H1 (cell line): ENCODE results near the gene APOL3. TPM values are rescaled to one million over a fixed set of nuclear protein-coding genes. Genes with fewer than 3 reads are reported as not detected.

Experiments used
- CTCF ChIA-PET: fragments of 300-600 bp; sonication (Branson Sonifier 250); formaldehyde crosslinking; loops from one replicate; lab custom pipeline; 2021; ENCODE audit not compliant: partially characterized antibody; lab: Charles Lee
- POLR2A ChIA-PET: fragments of 300-600 bp; sonication (Branson Sonifier 250); formaldehyde crosslinking; loops from one replicate; lab custom pipeline; 2021; ENCODE audit warnings: inconsistent platforms; ENCODE audit not compliant: partially characterized antibody; lab: Charles Lee
- DNase-seq, 2 experiments: peaks; one replicate each; pipeline versions ENCODE4 v3.0.0 to v3.0.0-alpha.2; 2010 to 2022; ENCODE audit warnings: low spot score in 2 of 2, low read depth in 1 of 2, mixed read lengths in 1 of 2
- FAIRE-seq: peaks from 2 replicates; lab custom pipeline; 2011; peaks lifted over from hg19 to GRCh38; lab: Jason Lieb, UNC
- H2AFZ ChIP-seq: 2 replicates; pipeline ENCODE4 v1.8.1; 2012; ENCODE audit warnings: low read length, inconsistent platforms
- H2AK5ac ChIP-seq: 2 replicates; pipeline ENCODE4 v1.6.1; 2013; ENCODE audit warnings: low read depth, low read length
- H2BK120ac ChIP-seq: replicated peaks from 2 replicates; pipeline ENCODE3; 2013; ENCODE audit warnings: low read depth, low read length, inconsistent platforms
- H2BK12ac ChIP-seq: 2 replicates; pipeline ENCODE4 v1.6.1; 2013; ENCODE audit warnings: low read depth, low read length
- H2BK15ac ChIP-seq: 2 replicates; pipeline ENCODE4 v1.6.1; 2013; ENCODE audit warnings: low read length
- H2BK20ac ChIP-seq: 2 replicates; pipeline ENCODE4 v1.6.1; 2013; ENCODE audit warnings: low read length
- H2BK5ac ChIP-seq: 2 replicates; pipeline ENCODE4 v1.6.1; 2013; ENCODE audit warnings: low read depth, low read length
- H3K14ac ChIP-seq: 2 replicates; pipeline ENCODE4 v1.6.1; 2013; ENCODE audit warnings: inconsistent platforms; ENCODE audit not compliant: insufficient read length
- H3K18ac ChIP-seq: 2 replicates; pipeline ENCODE4 v1.6.1; 2013; ENCODE audit warnings: low read length; ENCODE audit errors: extremely low read depth
- H3K23ac ChIP-seq: 2 replicates; pipeline ENCODE4 v1.6.1; 2013; ENCODE audit warnings: inconsistent platforms; ENCODE audit not compliant: insufficient read length
- H3K23me2 ChIP-seq: 2 replicates; pipeline ENCODE4 v1.6.1; 2013; ENCODE audit warnings: low read depth, low read length
- H3K27ac ChIP-seq: 2 replicates; pipeline ENCODE4 v1.6.1; 2011; ENCODE audit warnings: low read depth, low read length, inconsistent platforms
- H3K27me3 ChIP-seq, 4 experiments: replicated peaks in 1 of 4; 1 replicate in 1 of 4; 2 replicates in 3 of 4; pipeline versions ENCODE4 v1.6.1 to v1.8.1; 2011 to 2013; ENCODE audit warnings: low read length in 3 of 4, mild to moderate bottlenecking in 3 of 4, inconsistent platforms in 2 of 4, mixed read lengths in 2 of 4, moderate library complexity in 1 of 4; ENCODE audit not compliant: control insufficient read depth in 3 of 4, insufficient read depth in 3 of 4; ENCODE audit errors: extremely low read depth in 1 of 4
- H3K36me3 ChIP-seq, 4 experiments: 2 replicates each; pipeline versions ENCODE4 v1.6.1 to v1.8.1; 2011 to 2013; ENCODE audit warnings: mild to moderate bottlenecking in 4 of 4, low read length in 3 of 4, moderate library complexity in 2 of 4, control low read depth in 1 of 4, inconsistent platforms in 1 of 4; ENCODE audit not compliant: insufficient read depth in 4 of 4, control insufficient read depth in 2 of 4
- H3K4ac ChIP-seq: replicated peaks from 2 replicates; pipeline ENCODE3; 2013; ENCODE audit warnings: low read length, low read depth, mixed read lengths, inconsistent platforms; ENCODE audit not compliant: insufficient read length
- H3K4me1 ChIP-seq, 4 experiments: replicated peaks in 1 of 4; 1 replicate in 1 of 4; 2 replicates in 3 of 4; pipeline versions ENCODE4 v1.6.1 to v1.8.1; 2011 to 2013; ENCODE audit warnings: low read length in 3 of 4, inconsistent platforms in 2 of 4, mixed read lengths in 1 of 4; ENCODE audit not compliant: insufficient read depth in 4 of 4, control insufficient read depth in 3 of 4
- H3K4me2 ChIP-seq, 2 experiments: 2 replicates each; pipeline versions ENCODE4 v1.6.1 to v1.8.1; 2011 to 2013; ENCODE audit warnings: low read depth in 2 of 2, low read length in 2 of 2, control low read depth in 1 of 2, inconsistent platforms in 1 of 2, mild to moderate bottlenecking in 1 of 2; ENCODE audit not compliant: insufficient read depth in 1 of 2
- H3K4me3 ChIP-seq, 4 experiments: fragments of 200-600, 300-600 bp in 1 of 4; sonication (generic), shearing (Covaris generic), sonication (Bioruptor Twin) in 1 of 4; 2 replicates each; pipeline versions ENCODE4 v1.5.1 to v1.8.1; 2011 to 2016; ENCODE audit warnings: low read length in 4 of 4, low read depth in 3 of 4, control low read depth in 2 of 4, inconsistent platforms in 2 of 4, mild to moderate bottlenecking in 2 of 4, mixed read lengths in 1 of 4, moderate library complexity in 1 of 4; ENCODE audit not compliant: insufficient read depth in 2 of 4; ENCODE audit errors: extremely low read depth in 1 of 4
- H3K56ac ChIP-seq: replicated peaks from 2 replicates; pipeline ENCODE3; 2013; ENCODE audit warnings: low read depth, mild to moderate bottlenecking, mixed read lengths, low read length, inconsistent platforms; ENCODE audit not compliant: insufficient read length
- H3K79me1 ChIP-seq: 2 replicates; pipeline ENCODE4 v1.6.1; 2013; ENCODE audit warnings: low read depth, low read length, control low read depth
- H3K79me2 ChIP-seq, 2 experiments: 2 replicates each; pipeline versions ENCODE4 v1.6.1 to v1.8.1; 2012 to 2013; ENCODE audit warnings: low read length in 2 of 2, mild to moderate bottlenecking in 2 of 2, inconsistent platforms in 1 of 2; ENCODE audit not compliant: insufficient read depth in 2 of 2, control insufficient read depth in 1 of 2
- H3K9ac ChIP-seq, 4 experiments: replicated peaks in 1 of 4; 1 replicate in 1 of 4; 2 replicates in 3 of 4; pipeline versions ENCODE4 v1.6.1 to v1.8.1; 2011 to 2013; ENCODE audit warnings: low read depth in 3 of 4, low read length in 3 of 4, control low read depth in 2 of 4, mild to moderate bottlenecking in 2 of 4, moderate library complexity in 2 of 4, inconsistent platforms in 1 of 4; ENCODE audit errors: extremely low read depth in 1 of 4
- H3K9me3 ChIP-seq, 2 experiments: 2 replicates each; pipeline versions ENCODE4 v1.6.1 to v1.8.1; 2012 to 2013; ENCODE audit warnings: mild to moderate bottlenecking in 2 of 2, moderate library complexity in 2 of 2, control low read depth in 1 of 2, inconsistent platforms in 1 of 2, low read depth in 1 of 2, low read length in 1 of 2, mixed read lengths in 1 of 2; ENCODE audit not compliant: insufficient read depth in 2 of 2
- H4K20me1 ChIP-seq, 2 experiments: replicated peaks in 1 of 2; 2 replicates each; pipeline versions ENCODE3 to v1.8.1; 2011 to 2013; ENCODE audit warnings: inconsistent platforms in 2 of 2, low read length in 2 of 2, mild to moderate bottlenecking in 1 of 2; ENCODE audit not compliant: insufficient read depth in 2 of 2, control insufficient read depth in 1 of 2
- H4K5ac ChIP-seq: 2 replicates; pipeline ENCODE4 v1.6.1; 2013; ENCODE audit warnings: low read length, low read depth, mixed read lengths, inconsistent platforms; ENCODE audit not compliant: insufficient read length
- H4K8ac ChIP-seq: 2 replicates; pipeline ENCODE4 v1.8.0; 2013; ENCODE audit warnings: mild to moderate bottlenecking, moderate library complexity, low read length, inconsistent platforms; ENCODE audit not compliant: insufficient read depth; ENCODE audit errors: extremely low read depth
- H4K91ac ChIP-seq: replicated peaks from 2 replicates; pipeline ENCODE3; 2013; ENCODE audit warnings: low read length, mixed read lengths, inconsistent platforms; ENCODE audit not compliant: insufficient read length
- CHD1 ChIP-seq: IDR thresholded peaks from 2 replicates; pipeline ENCODE4 v1.6.1; 2012; ENCODE audit warnings: low read depth, low read length, improper control_type of control experiment
- CREB1 ChIP-seq: IDR thresholded peaks from 2 replicates; pipeline ENCODE4 v1.6.1; 2012; ENCODE audit warnings: inconsistent platforms
- EGR1 ChIP-seq: IDR thresholded peaks from 2 replicates; pipeline ENCODE4 v1.6.1; 2011; ENCODE audit warnings: low read depth, low read length, borderline replicate concordance
- GABPA ChIP-seq: IDR thresholded peaks from 2 replicates; pipeline ENCODE4 v1.6.1; 2011; ENCODE audit warnings: mild to moderate bottlenecking, low read length, moderate library complexity, borderline replicate concordance; ENCODE audit not compliant: insufficient read depth
- GTF2F1 ChIP-seq: IDR thresholded peaks from 2 replicates; pipeline ENCODE4 v1.6.1; 2012; ENCODE audit warnings: low read depth, low read length, improper control_type of control experiment, borderline replicate concordance
- HDAC6 ChIP-seq: IDR thresholded peaks from one replicate; pipeline ENCODE4 v1.7.1; 2012; ENCODE audit warnings: low read depth, mild to moderate bottlenecking, inconsistent platforms, low read length, moderate library complexity
- JUN ChIP-seq: IDR thresholded peaks from 2 replicates; pipeline ENCODE4 v1.6.1; 2011; ENCODE audit warnings: low read depth, mild to moderate bottlenecking, improper control_type of control experiment, low read length
- JUND ChIP-seq: IDR thresholded peaks from 2 replicates; pipeline ENCODE4 v1.6.1; 2011; ENCODE audit warnings: mild to moderate bottlenecking, improper control_type of control experiment, low read length
- KDM1A ChIP-seq: fragments of 200-600, 300-600 bp; sonication (generic); IDR thresholded peaks from 2 replicates; pipeline ENCODE4 v1.7.1; 2016; ENCODE audit warnings: mild to moderate bottlenecking, low read length, borderline replicate concordance
- RFX5 ChIP-seq: IDR thresholded peaks from 2 replicates; pipeline ENCODE4 v1.6.1; 2011; ENCODE audit warnings: low read depth, low read length, improper control_type of control experiment, borderline replicate concordance
- SIN3A ChIP-seq, 2 experiments: IDR thresholded peaks in 1 of 2; conservative IDR thresholded peaks in 1 of 2; 2 replicates each; pipeline ENCODE4 v1.6.1; 2011 to 2012; ENCODE audit warnings: low read length in 2 of 2, improper control_type of control experiment in 1 of 2, low read depth in 1 of 2, mild to moderate bottlenecking in 1 of 2
- SP1 ChIP-seq: IDR thresholded peaks from 2 replicates; pipeline ENCODE4 v1.6.1; 2011; ENCODE audit warnings: low read depth, low read length
- SP2 ChIP-seq: IDR thresholded peaks from 2 replicates; pipeline ENCODE4 v1.6.1; 2012; ENCODE audit warnings: mild to moderate bottlenecking, low read length, inconsistent platforms
- SP4 ChIP-seq: IDR thresholded peaks from 2 replicates; pipeline ENCODE4 v1.6.1; 2012; ENCODE audit warnings: low read length, inconsistent platforms
- WGBS, 2 experiments: shearing (Covaris generic) in 1 of 2; methylation state at CpG; one replicate each; pipeline versions ENCODE4 v1.1.6 to v1.1.7; 2013 to 2015; ENCODE audit warnings: low lambda C conversion rate in 2 of 2, mixed read lengths in 2 of 2, inconsistent platforms in 1 of 2, low coverage in 1 of 2, missing lambda C conversion rate in 1 of 2; ENCODE audit not compliant: insufficient replicate concordance in 2 of 2, insufficient coverage in 1 of 2, insufficient read length in 1 of 2; ENCODE audit errors: extremely low coverage in 1 of 2, missing lambda C conversion rate in 1 of 2; 5-methylcytosine and 5-hydroxymethylcytosine counted together
- polyA plus RNA-seq, 7 experiments: library from polyadenylated mRNA; depleted of rRNA in 3 of 7; stranded (reverse) in 5 of 7; unstranded in 2 of 7; fragments of >200 nt in 5 of 7; fragments of 200-250 nt in 2 of 7; gene quantifications; 1 replicate in 5 of 7; 2 replicates in 1 of 7; 4 replicates in 1 of 7; pipeline versions ENCODE4 v1.2.1 to v1.2.3, GENCODE V29; 2011 to 2013; ENCODE audit warnings: missing spikeins in 2 of 7, mixed read lengths in 2 of 7
- total RNA-seq: library from RNA; stranded (reverse); fragmentation: NEBNext Ultra II Directional; extraction: Animal tissue kit (Norgen Biotek cat#: 25700); gene quantifications from 2 replicates; pipeline ENCODE4 v1.2.1, GENCODE V29; 2021

APOL3 gene
- total and polyA plus RNA-seq, 2 of the 8 experiments (the other 6 are each of a cell fraction or from before 2014, with no cell fraction given) = 0.12 TPM; not detected in 1

GRCh38 chr22:36156119-36156514 is 4.4 kb downstream of the APOL3 start:
- Histone ChIP-seq H2AFZ (peak overlapping the region; percentile 91; the same call in 1 of the 2 replicates), H3K79me2 (no peaks in the 10 kb centered on the region), H3K56ac (no peak overlapping the region), H3K4me2 (0 out of 4 replicates have a peak overlapping the region, but pooled peaks of 1 of the 2 experiments have one; percentile 2), H4K8ac (0 out of 2 replicates have a peak overlapping the region, but pooled peaks have one; percentile 45), H2BK120ac (no peak overlapping the region), H3K9ac (no peak overlapping the region), H2AK5ac (0 out of 2 replicates have a peak overlapping the region, but pooled peaks have one; percentile 15), H3K9me3 (peaks cover 0 to 9% of the 10 kb centered on the region in 2 experiments; a peak in 1 of 4 replicates), H3K27me3 (no peaks in the 10 kb centered on the region), H3K79me1 (no peaks in the 10 kb centered on the region), H3K4ac (no peak overlapping the region), H4K91ac (peak overlapping the region; percentile 92), H3K36me3 (no peaks in the 10 kb centered on the region), H2BK12ac (peak overlapping the region; percentile 44; the same call in 1 of the 2 replicates), H3K4me3 (no peak overlapping the region), H3K23me2 (0 out of 2 replicates have a peak, but pooled peaks cover 3% of the 10 kb centered on the region), H2BK15ac (peak overlapping the region; percentile 37; the same call in 1 of the 2 replicates), H3K27ac (no peak overlapping the region), H2BK20ac (peak overlapping the region; percentile 80; the same call in 1 of the 2 replicates), H3K14ac (no peak overlapping the region), H3K18ac (peak overlapping the region; percentile 36; the same call in 1 of the 2 replicates), H4K5ac (no peak overlapping the region), H3K23ac (no peak overlapping the region), H2BK5ac (peak overlapping the region; percentile 48; the same call in 1 of the 2 replicates), H4K20me1 (no peaks in the 10 kb centered on the region), H3K4me1 (peaks cover 0 to 10% (median 8%) of the 10 kb centered on the region in 4 experiments; a peak in 6 of 7 replicates)
- CTCF ChIA-PET = interaction anchor here (0.9 to 3.3 kb wide), 5 partner anchors 13 to 109 kb away, joined by 3 to 23 read pairs (median 3); no protein-coding TSS in a partner anchor
- DNase-seq = no peak
- WGBS, 2 experiments = 80% methylated on average over 8 of the region's 8 CpGs; no CpG with 5 or more reads in 1 of the 2 experiments
- POLR2A ChIA-PET = no interaction called here
- no peak for FAIRE-seq
- no peak for TF ChIP-seq SIN3A (conservative IDR thresholded peaks at IDR 0.05 in 1 of 2, IDR thresholded peaks at IDR 0.05 in 1 of 2; ENCODE audit: low read depth in 1 of 2, low read length in 2 of 2)
- TF ChIP-seq KDM1A = no peak
- TF ChIP-seq SP2 = no peak
- no peak for TF ChIP-seq HDAC6
- no peak for TF ChIP-seq RFX5
- TF ChIP-seq CREB1 = no peak
- no peak for TF ChIP-seq SP4
- TF ChIP-seq EGR1 = no peak
- TF ChIP-seq JUND = no peak
- TF ChIP-seq CHD1 = no peak
- TF ChIP-seq GABPA = no peak
- TF ChIP-seq JUN = no peak
- no peak for TF ChIP-seq SP1
- TF ChIP-seq GTF2F1 = no peak
